BE2C (cell line): ENCODE measurements around the gene PHLPP1.

Experiments
- DNase-seq: peaks from one replicate; pipeline ENCODE4 v3.0.0-alpha.2; 2020
- H3K27me3 ChIP-seq: fragments of 250-450 bp; sonication (Bioruptor Pico); 2 replicates; pipeline ENCODE4 v1.5.1; 2020; ENCODE audit warnings: mild to moderate bottlenecking
- H3K36me3 ChIP-seq: fragments of 250-450 bp; sonication (Bioruptor Pico); 2 replicates; pipeline ENCODE4 v1.5.1; 2020; ENCODE audit warnings: mild to moderate bottlenecking
- H3K4me1 ChIP-seq: fragments of 250-450 bp; sonication (Bioruptor Pico); 2 replicates; pipeline ENCODE4 v1.5.1; 2020
- H3K4me3 ChIP-seq: 2 replicates; pipeline ENCODE4 v1.5.1; 2011; ENCODE audit warnings: low read depth, low read length
- H3K9me3 ChIP-seq: fragments of 250-450 bp; sonication (Bioruptor Pico); 2 replicates; pipeline ENCODE4 v1.5.1; 2020
- CTCF ChIP-seq: IDR thresholded peaks from 2 replicates; pipeline ENCODE4 v1.5.1; 2012; ENCODE audit warnings: mild to moderate bottlenecking, low read depth, low read length

The PHLPP1 gene

GRCh38 chr18:62811674-62812073 lies 96.3 kb downstream of the PHLPP1 start:
- Histone ChIP-seq H3K27me3 (no peaks in the 10 kb centered on the region), H3K4me3 (no peak overlapping the region), H3K4me1 (no peaks in the 10 kb centered on the region), H3K36me3 (no peaks in the 10 kb centered on the region), H3K9me3 (no peaks in the 10 kb centered on the region)
- DNase-seq: no peak
- no peak for TF ChIP-seq CTCF

GRCh38 chr18:62812242-62812641 lies 96.9 kb downstream of the PHLPP1 start:
- no peak for TF ChIP-seq CTCF
- no peak for DNase-seq
- H3K4me1 ChIP-seq: no peaks in the 10 kb centered on the region

GRCh38 chr18:62812876-62813275 lies 97.5 kb downstream of the PHLPP1 start:
- H3K27me3 ChIP-seq: no peaks in the 10 kb centered on the region
- H3K4me1 ChIP-seq: no peaks in the 10 kb centered on the region
- no peaks in the 10 kb centered on the region for H3K36me3 ChIP-seq
- DNase-seq: no peak
- no peaks in the 10 kb centered on the region for H3K9me3 ChIP-seq
- no peak overlapping the region for H3K4me3 ChIP-seq
- TF ChIP-seq CTCF: no peak

More at GRCh38 chr18:62812242-62812641, 96.9 kb downstream of the PHLPP1 start:
- Histone ChIP-seq H3K9me3 (no peaks in the 10 kb centered on the region), H3K36me3 (no peaks in the 10 kb centered on the region), H3K27me3 (no peaks in the 10 kb centered on the region), H3K4me3 (no peak overlapping the region)

GRCh38 chr18:62814132-62814759 lies 98.9 kb downstream of the PHLPP1 start:
- no peaks in the 10 kb centered on the region for H3K27me3 ChIP-seq
- no peaks in the 10 kb centered on the region for H3K4me1 ChIP-seq
- no peak overlapping the region for H3K4me3 ChIP-seq
- TF ChIP-seq CTCF: no peak
- no peak for DNase-seq
- no peaks in the 10 kb centered on the region for H3K36me3 ChIP-seq
- H3K9me3 ChIP-seq: no peaks in the 10 kb centered on the region

GRCh38 chr18:62825382-62825781 lies 110.0 kb downstream of the PHLPP1 start:
- H3K27me3 ChIP-seq: no peaks in the 10 kb centered on the region
- H3K9me3 ChIP-seq: no peaks in the 10 kb centered on the region
- TF ChIP-seq CTCF: no peak
- H3K36me3 ChIP-seq: no peaks in the 10 kb centered on the region
- no peaks in the 10 kb centered on the region for H3K4me1 ChIP-seq
- H3K4me3 ChIP-seq: no peak overlapping the region
- DNase-seq: no peak

GRCh38 chr18:62827397-62827796 lies 112.1 kb downstream of the PHLPP1 start:
- no peak for DNase-seq
- TF ChIP-seq CTCF: no peak
- Histone ChIP-seq H3K4me1 (no peaks in the 10 kb centered on the region), H3K9me3 (no peaks in the 10 kb centered on the region), H3K36me3 (no peaks in the 10 kb centered on the region), H3K4me3 (no peak overlapping the region), H3K27me3 (no peaks in the 10 kb centered on the region)
